Breast epithelium (tissue), 4 donors: ENCODE measurements around the gene CCDC187. TPM values are rescaled to one million over a fixed set of nuclear protein-coding genes. Genes with fewer than 3 reads are reported as not detected.

Source experiments
- DNase-seq, 2 donors: peaks; one replicate each; pipeline ENCODE4 v3.0.0-alpha.2; 2019; ENCODE audit warnings: low spot score in 2 of 2
- H3K27ac ChIP-seq, 2 donors: fragments of 200-600 bp; sonication (generic) in 1 of 2; one replicate each; pipeline ENCODE4 v1.5.1; 2016 to 2019; ENCODE audit warnings: mild to moderate bottlenecking in 1 of 2
- H3K27me3 ChIP-seq, 2 donors: fragments of 200-600 bp; sonication (generic) in 1 of 2; one replicate each; pipeline versions ENCODE4 v1.5.1 to v1.6.0; 2017 to 2019; ENCODE audit warnings: control low read depth in 1 of 2, mild to moderate bottlenecking in 1 of 2
- H3K36me3 ChIP-seq: fragments of 200-600 bp; one replicate; pipeline ENCODE4 v1.5.1; 2019
- H3K4me1 ChIP-seq, 2 donors: fragments of 200-600 bp; sonication (generic); one replicate each; pipeline ENCODE4 v1.5.1; 2016 to 2019; ENCODE audit warnings: control low read depth in 1 of 2
- H3K4me3 ChIP-seq, 3 donors: fragments of 200-600 bp; sonication (generic); 1 replicate in 2 of 3; 2 replicates in 1 of 3; pipeline ENCODE4 v1.5.1; 2016 to 2019; ENCODE audit warnings: mild to moderate bottlenecking in 3 of 3, moderate library complexity in 2 of 3
- H3K9me3 ChIP-seq, 2 donors: fragments of 200-600 bp; sonication (generic) in 1 of 2; one replicate each; pipeline ENCODE4 v1.5.1; 2016 to 2019; ENCODE audit warnings: control low read depth in 1 of 2
- POLR2A ChIP-seq: fragments of 450-650 bp; IDR thresholded peaks from one replicate; pipeline ENCODE4 v1.6.1; 2016; ENCODE audit warnings: antibody characterized with exemption, mild to moderate bottlenecking, moderate library complexity
- POLR2AphosphoS5 ChIP-seq, 3 donors: sonication (generic); formaldehyde crosslinking; IDR thresholded peaks; one replicate each; pipeline ENCODE4 v1.6.1; 2017; ENCODE audit warnings: antibody characterized with exemption in 3 of 3
- intact Hi-C: fragments of 100-400 bp; cut with DNase I; formaldehyde crosslinking; loops from one replicate; pipeline ENCODE4 v1.15.1; 2023; ENCODE audit warnings: low total_unique reads
- total RNA-seq, 3 donors: library from RNA; depleted of rRNA; stranded (reverse); fragments of >200 nt; gene quantifications; one replicate each; pipeline ENCODE4 v1.1.0, GENCODE V29; 2016
- TF ChIP-seq, protein P1 (sequence below), 3 donors: fragments of 450-650 bp; IDR thresholded peaks; one replicate each; pipeline ENCODE4 v1.5.1; 2016 to 2017; ENCODE audit warnings: antibody characterized with exemption in 3 of 3, mild to moderate bottlenecking in 3 of 3, moderate library complexity in 3 of 3

Gene CCDC187
- total RNA-seq, 3 donors from 2014 or later = not detected

DNA sequence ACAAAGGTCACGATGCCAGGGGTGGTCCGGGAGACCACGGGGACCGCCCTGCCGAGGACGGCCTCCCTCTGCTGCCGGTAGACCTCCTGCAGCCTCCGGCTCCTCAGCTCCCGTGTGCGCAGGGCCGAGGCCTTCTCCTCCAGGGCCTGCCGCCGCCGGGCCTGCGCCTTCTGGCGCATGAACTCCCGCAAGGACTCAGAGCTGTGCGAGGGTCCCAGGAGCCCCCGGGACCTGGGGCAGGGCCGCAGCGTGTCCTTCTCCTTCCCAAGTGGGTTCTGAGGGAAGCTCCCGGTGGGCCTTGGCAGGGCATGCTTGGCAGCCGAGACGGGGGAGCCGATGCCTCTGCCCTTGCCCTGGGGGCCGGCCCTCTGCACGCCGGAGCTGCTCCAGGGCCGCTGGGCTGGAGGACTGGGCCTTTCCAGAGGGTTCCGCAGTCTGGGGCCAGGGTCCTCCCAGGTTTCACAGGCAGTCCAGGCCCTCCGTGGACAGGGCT lies 13.3 kb downstream of the CCDC187 start:
- Histone ChIP-seq H3K27ac (no peak overlapping the region), H3K27me3 (peaks cover 4 to 58% of the 10 kb centered on the region in 2 donors), H3K4me3 (no peak overlapping the region), H3K36me3 (no peaks in the 10 kb centered on the region), H3K9me3 (no peaks in the 10 kb centered on the region), H3K4me1 (no peaks in the 10 kb centered on the region)
- DNase-seq = no peak
- intact Hi-C loops = loop anchor here (2.0 kb wide), 1 partner anchor 46 kb away; no protein-coding TSS in a partner anchor
- TF ChIP-seq, protein P1, sequence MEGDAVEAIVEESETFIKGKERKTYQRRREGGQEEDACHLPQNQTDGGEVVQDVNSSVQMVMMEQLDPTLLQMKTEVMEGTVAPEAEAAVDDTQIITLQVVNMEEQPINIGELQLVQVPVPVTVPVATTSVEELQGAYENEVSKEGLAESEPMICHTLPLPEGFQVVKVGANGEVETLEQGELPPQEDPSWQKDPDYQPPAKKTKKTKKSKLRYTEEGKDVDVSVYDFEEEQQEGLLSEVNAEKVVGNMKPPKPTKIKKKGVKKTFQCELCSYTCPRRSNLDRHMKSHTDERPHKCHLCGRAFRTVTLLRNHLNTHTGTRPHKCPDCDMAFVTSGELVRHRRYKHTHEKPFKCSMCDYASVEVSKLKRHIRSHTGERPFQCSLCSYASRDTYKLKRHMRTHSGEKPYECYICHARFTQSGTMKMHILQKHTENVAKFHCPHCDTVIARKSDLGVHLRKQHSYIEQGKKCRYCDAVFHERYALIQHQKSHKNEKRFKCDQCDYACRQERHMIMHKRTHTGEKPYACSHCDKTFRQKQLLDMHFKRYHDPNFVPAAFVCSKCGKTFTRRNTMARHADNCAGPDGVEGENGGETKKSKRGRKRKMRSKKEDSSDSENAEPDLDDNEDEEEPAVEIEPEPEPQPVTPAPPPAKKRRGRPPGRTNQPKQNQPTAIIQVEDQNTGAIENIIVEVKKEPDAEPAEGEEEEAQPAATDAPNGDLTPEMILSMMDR (IDR thresholded peaks at IDR 0.05) = no peak
- TF ChIP-seq POLR2AphosphoS5 (IDR thresholded peaks at IDR 0.05) = no peak
- TF ChIP-seq POLR2A = no peak

DNA sequence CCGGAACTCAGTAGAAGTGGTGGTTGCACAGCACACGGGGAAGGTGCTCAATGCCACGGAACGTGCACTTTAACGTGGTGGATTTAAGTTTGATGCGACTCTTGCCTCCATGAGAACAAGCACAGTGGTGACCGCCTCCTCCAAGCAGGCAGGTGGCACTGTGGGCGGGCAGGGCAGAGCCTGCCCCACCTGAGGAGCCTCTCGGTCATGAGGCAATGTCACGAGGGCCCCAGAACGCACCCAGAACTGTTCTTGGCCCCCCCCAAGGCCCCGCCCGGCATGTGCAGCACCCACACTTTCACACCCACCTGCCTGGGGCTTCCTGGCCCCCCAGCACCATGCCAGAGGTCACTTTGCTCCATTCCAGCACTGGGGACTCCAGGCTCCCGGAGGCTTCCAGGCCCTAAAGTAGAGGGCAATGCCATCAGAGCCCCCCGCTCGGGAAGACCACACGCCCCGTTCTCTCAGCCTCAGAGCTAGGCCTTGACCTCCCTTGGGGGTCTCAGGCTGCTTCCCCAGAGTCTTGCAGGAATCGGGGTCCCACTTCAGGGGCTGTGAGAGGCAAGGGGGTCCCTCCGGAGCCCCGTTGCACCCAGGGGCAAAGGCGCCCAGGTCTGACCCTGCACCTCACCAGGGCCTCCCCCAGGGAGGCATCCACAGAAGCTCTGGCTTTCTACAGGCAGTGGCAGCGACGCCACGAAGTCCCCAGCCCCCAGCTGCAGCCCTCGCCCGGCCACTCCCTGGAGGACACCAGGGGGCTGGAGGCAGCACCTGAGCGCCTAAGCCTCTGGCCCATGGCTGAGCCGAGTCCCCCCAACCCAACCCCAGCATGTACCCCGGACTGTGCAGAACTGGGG lies 14.0 kb downstream of the CCDC187 start:
- H3K9me3 ChIP-seq = no peaks in the 10 kb centered on the region
- H3K4me1 ChIP-seq = no peaks in the 10 kb centered on the region
- no peak overlapping the region for H3K4me3 ChIP-seq
- H3K36me3 ChIP-seq = no peaks in the 10 kb centered on the region
- DNase-seq = no peak
- H3K27me3 ChIP-seq = peaks cover 4 to 62% of the 10 kb centered on the region in 2 donors
- TF ChIP-seq, protein P1 (IDR thresholded peaks at IDR 0.05) = no peak
- no peak for TF ChIP-seq POLR2AphosphoS5 (IDR thresholded peaks at IDR 0.05)
- TF ChIP-seq POLR2A = no peak
- no peak overlapping the region for H3K27ac ChIP-seq
- intact Hi-C loops = loop anchor here (2.0 kb wide), 1 partner anchor 47 kb away; no protein-coding TSS in a partner anchor

DNA sequence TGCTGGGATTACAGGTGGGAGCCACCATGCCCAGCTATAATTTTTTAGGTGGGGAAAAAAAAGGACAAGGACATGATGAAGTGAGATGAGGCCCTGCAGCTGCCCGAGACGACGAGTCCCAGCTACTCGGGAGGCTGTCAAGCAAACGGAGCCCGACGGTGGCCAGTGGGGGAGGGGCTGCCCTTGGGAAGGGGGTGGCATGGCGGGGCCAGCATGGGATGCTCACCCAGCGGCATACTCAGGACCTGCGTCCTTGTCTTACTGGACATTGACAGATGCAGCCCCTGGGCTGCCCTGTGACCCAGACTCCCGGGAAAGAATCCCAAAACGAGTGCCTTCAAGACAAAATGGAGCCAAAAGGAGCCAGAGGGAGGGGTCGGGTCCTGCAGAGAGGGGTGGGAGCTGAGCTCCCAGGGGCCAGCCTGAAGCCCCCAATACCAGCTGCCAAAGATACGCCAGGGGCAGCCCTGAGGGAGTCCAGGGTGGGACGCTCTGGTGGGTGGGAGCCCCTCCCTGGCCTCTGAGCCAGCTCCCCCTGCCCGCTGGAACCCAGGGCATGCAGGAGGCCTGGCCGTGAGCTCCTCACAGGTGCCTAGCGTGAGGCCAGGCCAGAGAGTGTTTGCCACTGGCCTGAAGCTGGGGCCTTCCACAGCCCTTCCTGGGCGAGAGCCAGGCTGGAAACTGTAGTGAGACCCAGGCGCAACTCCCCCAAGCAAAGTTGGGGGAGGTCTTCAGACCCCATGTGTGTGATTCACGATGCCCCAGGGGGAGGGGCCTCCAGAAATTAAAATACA lies 15.7 kb downstream of the CCDC187 start:
- no peaks in the 10 kb centered on the region for H3K9me3 ChIP-seq
- no peaks in the 10 kb centered on the region for H3K4me1 ChIP-seq
- no peaks in the 10 kb centered on the region for H3K36me3 ChIP-seq
- intact Hi-C loops = no loop called here
- DNase-seq = no peak
- no peak overlapping the region for H3K27ac ChIP-seq
- H3K4me3 ChIP-seq = no peak overlapping the region
- TF ChIP-seq POLR2AphosphoS5 (IDR thresholded peaks at IDR 0.05) (no peak), POLR2A (no peak)
- TF ChIP-seq, protein P1 (IDR thresholded peaks at IDR 0.05) = no peak
- H3K27me3 ChIP-seq = peaks cover 4 to 69% of the 10 kb centered on the region in 2 donors

DNA sequence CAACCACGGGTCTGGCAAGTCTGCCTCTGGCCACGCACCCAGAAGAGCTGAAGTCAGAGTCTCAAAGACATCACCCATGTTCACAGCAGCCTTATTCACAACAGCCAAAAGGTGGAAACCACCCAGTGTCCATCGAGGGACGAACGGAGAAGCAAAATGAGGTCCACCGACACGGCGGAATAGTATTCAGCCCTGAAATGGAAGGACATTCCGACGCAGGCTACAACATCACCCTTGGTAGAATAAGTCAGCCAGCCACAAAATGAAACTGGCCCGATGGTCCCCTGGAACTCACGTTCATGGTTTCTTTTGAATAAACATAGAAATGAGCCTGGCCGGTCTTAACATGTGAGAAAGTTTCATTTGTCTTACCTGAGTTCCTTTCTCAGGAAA lies 16.9 kb downstream of the CCDC187 start:
- no peaks in the 10 kb centered on the region for H3K9me3 ChIP-seq
- H3K4me1 ChIP-seq = no peaks in the 10 kb centered on the region
- TF ChIP-seq POLR2AphosphoS5 (IDR thresholded peaks at IDR 0.05) (no peak), POLR2A (no peak)
- TF ChIP-seq, protein P1 (IDR thresholded peaks at IDR 0.05) = no peak
- H3K36me3 ChIP-seq = no peaks in the 10 kb centered on the region
- no peak for DNase-seq
- H3K27me3 ChIP-seq = peaks cover 4 to 74% of the 10 kb centered on the region in 2 donors
- H3K27ac ChIP-seq = no peak overlapping the region
- intact Hi-C loops = no loop called here
- no peak overlapping the region for H3K4me3 ChIP-seq
